ENCODE results near the gene TARS3.

The TARS3 gene

GRCh38 chr15:101698314-101698713 is 26.0 kb downstream of the TARS3 start:
- DNase-seq (ENCODE audit: low read depth in 2 of 2), result no peak

GRCh38 chr15:101697488-101697887 is 26.8 kb downstream of the TARS3 start:
- DNase-seq (ENCODE audit: low read depth in 2 of 2), result no peak

GRCh38 chr15:101696829-101697228 is 27.4 kb downstream of the TARS3 start:
- DNase-seq (ENCODE audit: low read depth in 2 of 2), result no peak

- DNase-seq (ENCODE audit: low read depth in 2 of 2), result no peak
Observed at GRCh38 chr15:101694261-101694660, 30.0 kb downstream of the TARS3 start.

- no peak for DNase-seq (ENCODE audit: low read depth in 2 of 2)
Observed at GRCh38 chr15:101692801-101693598, 31.3 kb downstream of the TARS3 start.

- DNase-seq (ENCODE audit: low read depth in 2 of 2), result no peak
Observed at GRCh38 chr15:101689901-101690300, 34.4 kb downstream of the TARS3 start.

- DNase-seq (ENCODE audit: low read depth in 2 of 2), result no peak
Observed at GRCh38 chr15:101686718-101687117, 37.6 kb downstream of the TARS3 start.

- DNase-seq (ENCODE audit: low read depth in 2 of 2), result no peak
Observed at GRCh38 chr15:101684877-101685276, 39.4 kb downstream of the TARS3 start.

- no peak for DNase-seq (ENCODE audit: low read depth in 2 of 2)
Observed at GRCh38 chr15:101684384-101684783, 39.9 kb downstream of the TARS3 start.

- no peak for DNase-seq (ENCODE audit: low read depth in 2 of 2)
Observed at GRCh38 chr15:101679806-101680205, 44.5 kb downstream of the TARS3 start.

- no peak for DNase-seq (ENCODE audit: low read depth in 2 of 2)
Observed at GRCh38 chr15:101676921-101677329, 47.3 kb downstream of the TARS3 start.

GRCh38 chr15:101675796-101676582 is 48.3 kb downstream of the TARS3 start:
- no peak for DNase-seq (ENCODE audit: low read depth in 2 of 2)

- no peak for DNase-seq (ENCODE audit: low read depth in 2 of 2)
Observed at GRCh38 chr15:101675015-101675414, 49.3 kb downstream of the TARS3 start.

GRCh38 chr15:101672298-101672697 is 52.0 kb downstream of the TARS3 start:
- DNase-seq (ENCODE audit: low read depth in 2 of 2), result no peak

GRCh38 chr15:101669744-101670143 is 54.5 kb downstream of the TARS3 start:
- DNase-seq (ENCODE audit: low read depth in 2 of 2), result no peak

- no peak for DNase-seq (ENCODE audit: low read depth in 2 of 2)
Observed at GRCh38 chr15:101667881-101668280, 56.4 kb downstream of the TARS3 start.

GRCh38 chr15:101664303-101664913 is 59.9 kb downstream of the TARS3 start:
- no peak for DNase-seq (ENCODE audit: low read depth in 2 of 2)

- no peak for DNase-seq (ENCODE audit: low read depth in 2 of 2)
Observed at GRCh38 chr15:101662203-101662602, 62.1 kb downstream of the TARS3 start.

- DNase-seq (ENCODE audit: low read depth in 2 of 2), result no peak
Observed at GRCh38 chr15:101660005-101660404, 64.3 kb downstream of the TARS3 start.

GRCh38 chr15:101657968-101658784 is 66.1 kb downstream of the TARS3 start:
- no peak for DNase-seq (ENCODE audit: low read depth in 2 of 2)

- no peak for DNase-seq (ENCODE audit: low read depth in 2 of 2)
Observed at GRCh38 chr15:101657171-101657570, 67.1 kb downstream of the TARS3 start.

All from stimulated activated CD8-positive, alpha-beta memory T cell treated with anti-CD3 and anti-CD28 coated beads, Interleukin-7, amount 100 ng/mL, for 1 hour (primary cell).